Measurements from ENCODE around the gene SPTLC2.

The SPTLC2 gene

DNA sequence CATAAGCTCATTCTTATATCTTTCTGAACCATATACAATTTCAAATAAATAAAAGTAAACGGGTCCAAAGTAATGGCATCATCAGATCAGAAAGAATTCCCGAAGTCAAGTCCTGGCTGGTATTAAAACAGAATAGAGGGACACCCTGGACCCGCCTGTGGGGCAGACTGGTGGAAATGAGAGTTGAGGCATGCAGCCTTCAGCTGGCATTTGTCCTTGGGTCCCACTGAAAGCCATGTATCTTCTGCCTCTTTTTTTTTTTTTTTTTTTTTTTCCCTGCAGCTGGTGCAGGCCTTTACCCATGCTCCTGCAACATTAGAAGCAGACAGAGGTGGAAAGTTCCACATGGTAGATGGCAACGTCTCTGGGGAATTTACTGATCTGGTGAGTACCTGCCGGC is 148.6 kb downstream of the SPTLC2 start:
- DNase-seq (ENCODE audit: low spot score), result no peak

DNA sequence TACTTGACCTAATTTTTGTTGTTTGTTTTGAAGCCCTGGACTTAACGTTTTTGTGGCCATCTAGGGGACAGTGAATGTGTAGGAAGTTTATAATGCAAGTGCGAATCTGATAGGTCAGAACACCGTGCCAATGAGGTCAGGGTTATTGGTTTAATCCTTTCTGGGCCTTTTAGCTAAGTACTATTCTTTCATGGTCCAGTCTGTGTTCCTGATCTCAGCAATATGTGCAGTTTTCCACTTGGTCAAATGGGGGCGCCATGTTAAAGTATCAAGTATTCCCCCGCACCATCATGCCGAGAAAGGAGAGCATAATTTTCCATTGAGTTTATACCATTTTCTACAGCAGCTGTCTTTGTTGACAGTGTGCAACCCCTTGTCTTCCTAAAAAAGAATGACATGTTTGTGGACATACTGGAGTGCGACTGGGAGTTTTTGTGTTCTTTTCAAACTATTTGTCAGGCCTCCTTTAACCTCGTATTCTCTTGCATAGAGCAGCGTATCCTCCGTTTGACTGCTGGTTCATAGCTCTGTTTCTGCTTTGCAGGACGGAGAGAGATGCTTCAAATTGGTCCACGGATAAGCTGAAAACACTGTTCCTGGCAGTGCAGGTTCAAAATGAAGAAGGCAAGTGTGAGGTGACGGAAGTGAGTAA is 157.2 kb downstream of the SPTLC2 start:
- DNase-seq (ENCODE audit: low spot score), result no peak

DNA sequence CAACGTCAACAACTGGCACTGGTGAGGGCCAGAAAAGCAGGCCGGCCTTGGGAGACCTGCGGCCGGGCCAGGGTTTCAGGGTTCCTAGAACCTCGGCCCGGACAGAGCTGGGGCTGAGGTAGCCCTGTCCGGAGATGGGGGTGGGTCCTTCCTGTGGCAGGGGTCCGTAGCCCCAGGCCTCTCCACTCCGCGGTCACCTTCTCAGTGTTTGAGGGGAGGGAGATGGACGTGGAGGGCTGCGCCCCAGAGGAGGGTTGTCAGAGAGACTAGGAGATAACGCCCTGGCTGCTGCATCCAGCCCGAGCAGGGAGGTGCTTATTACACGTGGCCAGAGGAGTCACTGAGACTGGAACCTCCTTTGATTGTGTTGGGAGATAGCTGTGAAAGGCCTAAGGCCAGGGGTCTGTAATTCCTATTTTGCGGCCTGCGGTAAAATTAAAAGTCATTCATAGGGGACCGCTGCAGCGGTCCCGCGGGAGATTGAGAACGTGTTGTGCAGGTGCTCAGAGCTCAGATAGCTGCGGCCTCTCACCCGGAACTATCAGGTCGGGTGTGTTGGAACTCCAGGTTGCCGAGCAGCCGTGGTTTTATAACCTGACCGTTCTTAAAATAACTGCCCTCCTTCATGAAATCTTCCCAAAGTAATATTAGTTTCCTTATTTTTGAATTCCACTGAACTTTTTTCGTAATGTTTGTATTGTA is 158.0 kb downstream of the SPTLC2 start:
- peak; percentile 57 for DNase-seq (ENCODE audit: low spot score)

- DNase-seq (ENCODE audit: low spot score), result peak; percentile 90
These were observed 158.8 kb downstream of the SPTLC2 start, which contains the start of the genes AHSA1 and VIPAS39 for GRCh38 chr14:77457522-77458248. AHSA1 (plus strand) TSS chr14:77458093; CDS start chr14:77458190, 97 bp downstream. VIPAS39 (minus strand) TSS chr14:77457601; CDS start chr14:77454102, 3,499 bp downstream.

DNA sequence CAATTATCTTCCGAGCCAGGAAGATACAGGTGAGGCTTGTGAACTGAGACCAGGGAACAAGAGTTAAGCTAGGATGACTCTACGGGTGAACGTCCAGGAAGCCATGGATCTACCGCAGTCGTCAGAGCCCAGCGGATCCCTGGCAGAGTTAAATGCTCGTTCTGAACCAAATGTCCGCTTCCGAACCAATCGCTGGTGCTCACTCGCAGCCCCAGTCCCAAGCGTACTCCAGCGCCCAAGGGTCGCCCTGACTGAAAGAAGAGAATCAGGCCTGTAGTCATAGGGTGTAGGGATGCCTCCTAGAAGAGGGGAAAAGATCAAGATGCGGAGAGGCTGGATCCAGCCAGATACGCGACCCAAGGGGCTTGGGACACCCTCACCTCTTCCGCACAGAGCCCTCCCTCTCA is 159.3 kb downstream of the SPTLC2 start:
- DNase-seq (ENCODE audit: low spot score), result no peak
